Vagina (tissue), 2 donors: ENCODE data around the gene PRODH.
"Not testable (repeated sequence)": the region's sequence is repeated elsewhere in the genome, so short reads cannot be mapped to it uniquely, and the experiment has no call there.

ENCODE experiments used
- CTCF ChIP-seq, 3 experiments: fragments of 450-650 bp in 2 of 3; fragments of 200-600 bp in 1 of 3; sonication (generic) in 1 of 3; IDR thresholded peaks; one replicate each; pipeline ENCODE4 v1.5.1; 2017 to 2019; ENCODE audit warnings: antibody characterized with exemption in 3 of 3, mild to moderate bottlenecking in 2 of 3, moderate library complexity in 2 of 3
- POLR2A ChIP-seq, 2 donors: fragments of 450-650 bp; IDR thresholded peaks; one replicate each; pipeline ENCODE4 v1.6.1; 2017; ENCODE audit warnings: antibody characterized with exemption in 2 of 2, mild to moderate bottlenecking in 2 of 2, moderate library complexity in 2 of 2
- POLR2AphosphoS5 ChIP-seq, 2 donors: sonication (generic); formaldehyde crosslinking; IDR thresholded peaks; one replicate each; pipeline ENCODE4 v1.9.0; 2017; ENCODE audit warnings: antibody characterized with exemption in 2 of 2, mild to moderate bottlenecking in 2 of 2, low read depth in 1 of 2; ENCODE audit not compliant: insufficient read depth in 1 of 2

DNA sequence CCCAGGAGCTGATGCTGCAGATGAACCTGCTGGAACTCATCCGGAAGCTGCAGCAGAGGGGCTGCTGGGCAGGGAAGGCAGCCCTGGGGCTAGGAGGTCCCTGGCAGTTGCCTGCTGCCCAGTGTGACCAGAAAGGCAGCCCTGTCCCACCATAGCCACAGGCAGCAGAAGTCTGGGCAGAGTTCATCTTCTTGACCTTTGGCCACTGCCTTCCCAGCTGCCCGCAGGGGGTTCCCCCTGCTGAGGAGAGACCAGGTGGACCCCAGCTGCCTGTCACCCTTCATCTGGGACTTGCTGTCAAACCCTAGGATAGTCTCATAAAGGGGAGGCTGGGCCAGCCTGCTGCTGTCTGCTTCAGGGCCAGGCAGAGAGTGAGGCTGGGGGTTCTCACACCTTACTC lies 24.6 kb downstream of the PRODH start:
- not testable (repeated sequence) for TF ChIP-seq POLR2A (IDR thresholded peaks at IDR 0.05); CTCF (IDR thresholded peaks at IDR 0.05); POLR2AphosphoS5 (IDR thresholded peaks at IDR 0.05; ENCODE audit: insufficient read depth in 1 of 2, low read depth in 1 of 2)
